ENCODE measurements around the gene RAB7A.
A peak's percentile ranks its signal among the peaks of the same experiment; 100 is the strongest.

The RAB7A gene

GRCh38 chr3:128861491-128861890, 135.5 kb downstream of the RAB7A start:
- TF ChIP-seq CTCF (IDR thresholded peaks at IDR 0.05; ENCODE audit: low read depth, low read length) = no peak

GRCh38 chr3:128863560-128863959, 137.6 kb downstream of the RAB7A start:
- TF ChIP-seq CTCF (IDR thresholded peaks at IDR 0.05; ENCODE audit: low read depth, low read length) = peak; percentile 28
- DNase-seq (ENCODE audit: extremely low read depth, low read depth) = no peak

More at GRCh38 chr3:128861491-128861890, 135.5 kb downstream of the RAB7A start:
- no peak for DNase-seq (ENCODE audit: extremely low read depth, low read depth)

All from AG09319 (cell line).